ENCODE results near the gene PEMT.
A peak's percentile ranks its signal among the peaks of the same experiment; 100 is the strongest.

The PEMT gene

DNA sequence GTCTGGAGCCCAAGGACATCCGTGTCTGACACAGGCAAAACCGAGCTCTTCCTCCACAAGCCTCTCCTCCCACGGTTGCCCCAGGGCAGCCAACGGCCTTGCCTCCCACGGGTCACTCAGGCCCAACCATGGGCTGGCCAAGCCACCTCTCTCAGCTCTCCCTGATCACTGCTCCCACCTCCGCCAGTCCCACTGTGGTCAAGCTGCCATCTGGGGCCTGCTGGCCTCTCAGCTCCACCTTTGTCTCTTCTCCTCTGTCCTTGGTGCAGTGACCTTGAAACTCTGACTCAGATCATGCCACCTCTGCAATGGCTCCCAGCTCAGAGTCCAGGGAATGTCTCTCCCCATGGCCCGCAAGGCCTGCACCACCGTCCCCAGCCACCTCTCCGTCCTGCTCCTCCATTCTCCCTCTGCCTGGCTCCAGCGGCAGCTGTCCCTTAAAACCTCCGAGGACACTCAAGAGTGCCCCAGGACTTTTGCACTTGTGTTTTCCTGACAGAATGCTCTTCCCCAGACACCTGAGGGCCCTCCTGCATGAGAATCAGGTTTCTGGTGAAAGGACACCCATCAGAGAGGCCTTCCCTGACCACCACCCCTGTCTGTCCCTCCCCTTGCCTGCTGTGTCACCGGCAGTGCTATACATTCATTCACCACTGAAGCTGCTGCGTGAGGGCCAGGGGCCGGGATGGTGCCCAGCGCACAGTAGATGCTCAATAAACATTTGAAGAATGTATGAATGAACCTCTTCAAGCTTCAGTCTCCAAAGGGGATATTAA, 19.3 kb downstream of the PEMT start:
- DNase-seq (ENCODE audit: insufficient read length, low spot score): no peak
- no peak for FAIRE-seq

DNA sequence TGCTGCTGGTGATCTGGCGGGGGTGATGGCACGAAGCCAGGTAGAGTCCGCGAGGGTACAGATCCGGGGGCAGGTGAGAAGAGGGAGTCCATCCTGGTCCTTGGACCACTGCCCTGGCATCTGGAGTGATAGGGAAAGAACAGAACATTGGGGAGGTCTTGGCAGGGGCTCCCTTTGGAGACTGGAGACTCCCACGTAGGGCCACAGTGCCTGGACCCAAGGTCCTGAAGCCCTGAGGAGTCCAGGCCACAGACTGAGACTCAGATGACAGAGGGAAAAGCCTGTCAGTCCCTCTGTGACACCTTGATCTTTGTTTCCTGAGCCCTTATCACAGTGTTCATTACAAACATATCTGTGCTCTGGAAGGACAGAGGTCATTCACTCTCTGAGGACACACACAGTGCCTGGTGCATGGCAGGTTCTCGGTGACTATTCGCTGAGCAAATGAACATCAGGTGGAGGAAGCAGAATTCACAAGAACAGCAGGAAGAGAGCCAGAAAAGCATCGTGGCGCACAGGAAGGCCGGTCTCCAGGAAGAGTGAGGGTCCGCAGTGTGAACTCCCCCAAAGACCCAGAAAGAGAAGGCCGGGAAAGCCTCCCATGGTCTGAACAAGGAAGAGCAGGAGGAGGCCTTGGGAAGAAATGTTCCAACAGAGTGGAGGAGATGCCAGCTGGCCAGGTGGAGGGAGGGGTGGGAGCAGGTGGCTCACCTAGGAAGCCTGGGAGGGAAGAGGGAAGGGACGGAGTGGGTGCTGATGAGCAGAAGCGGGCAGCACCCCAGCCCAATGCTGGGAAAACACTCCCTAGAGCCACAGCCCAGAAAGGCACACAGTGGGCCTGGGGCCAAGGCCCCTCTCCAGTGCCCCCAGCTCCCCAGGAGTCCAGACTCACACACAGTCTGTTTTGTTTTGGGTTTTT, 20.5 kb downstream of the PEMT start:
- DNase-seq (ENCODE audit: insufficient read length, low spot score) (no peak), FAIRE-seq (no peak)

DNA sequence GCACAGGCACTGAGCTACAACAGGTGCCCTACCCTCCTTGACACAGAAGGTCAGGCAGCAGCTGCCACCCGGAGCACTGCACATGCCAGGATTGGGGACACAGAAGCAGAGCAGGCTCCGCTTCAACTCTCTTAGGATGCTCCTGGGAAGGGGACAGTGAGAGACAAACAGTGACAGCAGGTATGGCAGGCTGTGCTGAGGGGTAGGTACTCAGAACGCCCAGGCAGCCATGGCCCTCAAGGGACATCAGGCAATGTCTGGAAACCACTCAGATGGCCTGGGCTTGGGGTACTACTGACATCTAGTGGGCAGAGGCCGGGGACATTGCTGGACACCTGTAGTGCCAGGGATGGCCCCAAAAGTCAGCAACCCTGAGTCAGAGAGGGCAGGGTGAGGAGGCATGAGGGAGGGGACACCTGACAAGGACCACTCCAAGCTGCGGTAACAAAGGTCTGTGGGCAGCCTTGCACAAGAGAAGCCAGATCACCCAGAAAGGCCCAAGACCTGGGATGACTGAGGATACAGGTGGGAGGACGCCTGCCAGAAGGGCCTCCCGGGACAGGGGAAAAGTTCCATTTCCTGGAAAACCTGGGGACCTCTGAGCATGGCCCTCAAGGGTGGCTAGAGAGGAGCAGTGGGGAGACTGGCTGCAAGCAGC, 21.2 kb downstream of the PEMT start:
- peak; percentile 85 for FAIRE-seq
- DNase-seq (ENCODE audit: insufficient read length, low spot score): peak; percentile 65

DNA sequence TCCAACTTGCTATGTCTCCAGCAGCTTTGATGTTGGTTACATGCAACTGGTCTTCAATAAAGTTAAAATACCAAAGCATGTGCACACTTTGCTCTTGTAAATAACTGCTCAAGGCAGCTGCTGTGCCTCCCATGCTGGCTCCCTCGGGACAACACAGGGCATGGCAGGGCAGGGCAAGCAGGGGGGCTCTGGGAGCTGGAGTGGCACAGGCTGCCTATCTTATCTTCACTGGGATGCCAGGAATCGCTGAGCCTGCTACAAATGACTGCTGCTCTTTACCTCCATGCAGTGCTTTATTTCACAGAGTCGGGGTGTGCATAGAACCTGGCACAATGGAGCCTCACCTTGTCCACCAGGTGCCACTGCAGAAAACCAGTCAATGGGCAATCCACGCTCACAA, 21.8 kb downstream of the PEMT start:
- FAIRE-seq (no peak), DNase-seq (ENCODE audit: insufficient read length, low spot score) (no peak)

DNA sequence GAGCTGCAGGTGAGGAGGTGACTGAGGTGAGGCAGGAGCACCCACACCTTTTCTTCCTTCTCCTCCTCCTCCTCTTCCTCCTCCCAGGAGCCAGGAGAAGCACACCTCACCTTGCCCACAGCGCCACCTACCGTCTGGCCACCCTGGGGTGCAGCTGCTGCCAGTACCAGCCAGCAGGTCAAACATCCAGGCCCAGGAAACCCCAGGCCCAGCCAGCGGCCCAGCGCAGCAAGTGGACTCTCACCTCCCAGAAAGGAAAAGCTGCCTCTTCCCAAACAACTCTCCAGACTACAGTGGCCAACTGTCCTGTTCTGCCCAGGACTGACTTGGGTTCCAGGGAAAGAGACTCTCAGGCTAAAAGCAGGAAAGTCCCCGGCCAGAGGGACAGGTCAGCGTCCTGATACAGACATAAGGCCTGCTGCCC, 22.7 kb downstream of the PEMT start:
- peak; percentile 72 for DNase-seq (ENCODE audit: insufficient read length, low spot score)
- peak; percentile 55 for FAIRE-seq

DNA sequence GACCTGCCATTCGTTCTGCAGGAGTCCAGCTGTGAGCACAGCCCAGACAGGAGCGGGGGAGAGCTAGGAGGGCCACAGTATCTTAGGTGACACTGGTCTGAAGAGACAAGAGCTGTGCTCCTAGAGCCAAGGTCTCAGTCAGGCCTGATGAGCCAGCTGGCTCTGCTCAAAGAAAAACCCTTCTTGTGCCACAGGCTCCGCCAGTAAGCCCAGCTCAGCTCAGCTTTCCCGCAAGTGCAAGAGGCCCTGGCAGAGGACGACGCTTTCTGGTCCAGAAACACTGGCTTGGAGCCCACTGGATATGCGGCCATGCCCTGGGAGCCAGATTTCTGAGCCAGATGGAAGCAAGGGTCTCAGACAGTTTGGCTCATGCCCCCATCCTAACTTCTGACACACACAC, 23.9 kb downstream of the PEMT start:
- DNase-seq (ENCODE audit: insufficient read length, low spot score): no peak
- no peak for FAIRE-seq

DNA sequence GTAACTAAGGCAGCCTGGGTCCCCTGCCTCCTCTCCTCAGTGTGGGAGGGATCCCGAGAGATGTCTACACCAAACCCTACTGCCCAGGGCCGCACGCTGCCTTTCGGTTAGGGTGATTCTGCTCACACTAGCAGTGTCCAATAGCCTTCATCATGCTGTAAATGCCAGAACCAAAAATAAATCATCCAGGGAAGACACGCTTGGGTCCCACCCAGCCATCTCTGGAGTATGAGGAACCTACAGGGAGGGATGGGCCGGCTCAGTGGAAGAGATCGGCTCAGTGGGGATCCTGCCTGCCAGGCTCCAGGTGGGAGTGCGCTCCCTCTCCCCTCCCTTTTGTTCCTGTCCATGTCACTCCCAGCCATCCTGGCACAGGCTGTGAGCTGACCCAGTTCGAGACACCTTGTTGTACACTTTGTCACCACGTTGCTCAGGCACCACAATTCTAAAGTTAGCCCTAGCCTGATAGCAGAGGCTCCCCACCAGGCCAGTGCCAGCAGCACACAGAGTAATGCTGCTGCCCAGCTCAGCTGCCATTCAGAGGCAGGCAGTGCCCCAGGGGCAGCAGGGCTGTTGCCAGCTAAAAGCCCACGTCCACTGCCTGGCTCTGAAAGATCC, 24.5 kb downstream of the PEMT start:
- FAIRE-seq: no peak
- DNase-seq (ENCODE audit: insufficient read length, low spot score): no peak

DNA sequence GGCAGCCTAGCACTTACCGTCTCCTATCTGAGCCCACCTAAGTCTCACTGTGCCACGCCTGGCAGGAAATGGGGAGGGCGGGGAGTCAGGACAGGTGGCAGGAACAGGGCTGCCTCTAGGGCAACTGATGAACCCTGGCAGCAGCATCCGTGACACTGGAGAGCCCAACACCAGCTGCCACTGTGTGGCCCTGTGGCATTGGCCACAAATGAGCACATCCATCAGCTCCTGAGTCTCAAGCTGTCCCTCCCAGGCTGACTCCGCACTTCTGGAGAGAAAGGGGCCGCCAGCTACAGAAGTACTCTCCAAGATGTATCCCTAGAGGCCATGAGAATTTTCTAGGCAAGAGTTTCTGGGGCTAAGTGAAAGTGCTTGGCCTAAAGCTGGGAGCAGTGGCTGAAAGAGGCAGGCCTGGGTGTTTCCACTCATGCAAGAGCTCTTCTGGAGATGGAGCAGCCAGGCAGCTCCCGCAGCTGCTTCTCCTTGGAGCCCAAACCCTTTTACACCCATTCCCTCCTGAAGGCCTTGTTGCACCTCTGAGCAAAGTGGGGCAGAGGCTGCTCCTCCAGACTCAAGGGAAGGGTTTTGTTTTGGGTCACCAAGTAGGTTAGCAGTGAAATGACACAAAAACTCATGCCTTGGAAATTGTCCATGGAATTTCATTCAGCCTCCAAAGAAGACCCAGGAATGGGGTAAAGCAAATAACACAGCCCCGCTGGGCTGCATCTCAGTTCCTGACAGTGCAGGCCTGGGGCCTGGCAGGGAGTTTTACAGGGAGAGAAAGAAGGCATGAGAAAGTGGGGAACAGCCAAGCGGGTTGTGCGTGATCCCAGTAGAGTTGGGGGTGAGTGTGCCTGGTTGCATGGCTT, 25.8 kb downstream of the PEMT start:
- FAIRE-seq (no peak), DNase-seq (ENCODE audit: insufficient read length, low spot score) (no peak)

DNA sequence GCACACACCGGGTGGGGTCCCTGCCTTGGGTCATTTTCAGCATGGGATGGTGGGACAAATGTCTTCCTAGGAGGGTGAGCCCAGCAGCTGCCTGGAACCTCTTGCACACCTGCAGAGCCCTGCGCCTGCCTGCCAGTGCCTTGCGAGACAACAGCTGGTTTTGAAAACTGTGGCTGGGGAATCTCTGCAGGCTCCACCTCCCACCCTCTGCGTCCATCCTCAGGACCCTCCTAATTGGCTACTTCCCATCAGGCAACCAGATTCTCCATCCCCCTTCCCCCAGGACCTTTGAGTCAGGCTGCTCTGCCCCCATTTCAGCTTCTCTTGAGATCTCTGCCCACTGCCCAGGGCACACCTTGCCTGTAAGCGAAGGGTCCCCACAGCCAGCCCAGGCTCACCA, 26.6 kb downstream of the PEMT start:
- FAIRE-seq: no peak
- DNase-seq (ENCODE audit: insufficient read length, low spot score): no peak

DNA sequence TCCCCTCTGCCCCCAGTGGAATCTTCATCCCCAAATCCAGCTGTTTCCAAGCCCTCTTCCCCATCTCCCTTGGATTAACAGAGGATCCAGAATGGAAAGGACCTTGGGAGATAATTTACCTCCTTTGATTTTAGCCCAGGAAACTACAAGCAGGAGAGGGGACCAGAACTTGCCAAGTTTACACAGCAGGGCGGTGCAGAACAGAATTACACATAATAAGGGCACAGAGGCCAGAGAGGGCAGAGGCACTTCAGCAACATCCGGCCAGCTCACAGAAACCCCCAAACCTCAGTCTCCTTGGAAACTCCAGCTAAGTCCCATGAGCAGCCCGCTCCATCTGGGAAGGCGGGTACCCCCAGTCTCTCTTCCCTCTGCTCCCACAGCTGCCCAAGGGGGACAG, 27.2 kb downstream of the PEMT start:
- DNase-seq (ENCODE audit: insufficient read length, low spot score) (no peak), FAIRE-seq (no peak)

DNA sequence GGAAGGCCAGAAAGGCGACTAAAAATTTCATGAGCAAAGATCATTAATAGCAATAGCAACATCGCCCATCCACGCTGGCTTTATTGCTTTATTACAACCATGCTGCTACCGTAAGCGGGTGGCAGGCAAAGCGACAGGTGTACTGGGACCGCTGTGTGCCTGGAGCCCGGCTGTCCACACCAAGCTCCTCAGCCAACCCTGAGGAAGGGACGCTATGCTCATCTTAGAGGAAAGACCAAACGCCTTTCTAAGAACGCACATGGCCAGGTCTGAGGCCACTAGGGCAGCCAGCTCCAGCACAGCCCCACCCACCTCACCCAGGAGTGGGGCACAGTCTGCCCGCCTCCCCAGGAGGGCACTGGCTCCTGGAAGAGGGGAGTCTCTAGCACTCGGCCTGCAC, 28.0 kb downstream of the PEMT start:
- no peak for FAIRE-seq
- DNase-seq (ENCODE audit: insufficient read length, low spot score): no peak

DNA sequence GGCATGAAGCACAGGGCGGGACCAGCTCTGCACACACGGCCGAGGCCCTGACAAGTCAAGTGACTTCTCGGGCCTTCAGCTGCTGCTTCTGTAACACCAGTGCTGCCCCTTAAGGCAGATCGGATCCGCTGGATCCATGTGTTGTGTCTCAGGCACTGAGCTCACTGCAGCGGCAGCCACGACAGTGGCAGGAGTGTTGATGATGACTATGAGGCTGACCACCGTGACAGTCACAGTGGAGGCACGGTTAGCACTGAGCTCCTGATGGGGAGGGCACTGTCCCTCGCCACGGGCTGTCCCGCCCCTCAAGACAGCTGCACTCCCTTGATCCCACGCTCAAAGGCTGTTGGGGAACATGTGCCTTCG, 29.4 kb downstream of the PEMT start:
- no peak for DNase-seq (ENCODE audit: insufficient read length, low spot score)
- FAIRE-seq: peak; percentile 59

DNA sequence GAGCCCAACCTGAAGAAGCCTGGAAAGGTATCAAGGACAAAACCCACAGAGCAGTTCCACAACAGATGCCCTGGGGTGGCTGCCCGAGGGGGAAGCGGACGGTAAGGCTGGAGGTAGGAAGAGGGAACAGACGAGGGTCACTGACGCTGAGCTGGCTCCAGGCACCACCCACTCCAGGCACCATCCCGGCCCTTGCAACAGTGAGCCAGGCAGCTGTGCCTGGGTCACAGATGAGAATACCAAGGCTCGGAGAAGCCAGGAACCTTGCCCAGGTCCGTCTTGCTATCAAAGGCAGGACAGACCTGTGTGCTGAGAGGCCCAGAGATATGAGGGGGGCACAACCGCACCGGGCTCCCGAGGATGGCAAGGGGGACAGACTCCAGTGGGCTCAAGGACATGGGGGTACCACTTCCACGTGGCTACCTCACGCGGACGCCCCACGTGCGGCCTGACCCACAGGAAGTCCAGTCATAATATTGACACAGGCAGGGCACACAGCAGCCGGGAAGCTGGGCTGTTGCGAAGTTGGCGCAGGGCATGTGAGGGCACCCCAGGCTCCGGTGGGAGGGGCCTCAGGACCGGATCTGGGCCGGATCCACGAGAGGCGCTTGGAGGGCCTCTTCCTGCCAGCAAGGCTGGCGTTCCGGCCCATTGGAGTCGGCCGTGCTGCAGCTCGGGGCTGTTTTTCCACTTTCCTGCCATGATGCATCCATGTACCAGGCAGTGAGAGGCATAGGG, 29.9 kb downstream of the PEMT start:
- FAIRE-seq (no peak), DNase-seq (ENCODE audit: insufficient read length, low spot score) (no peak)

DNA sequence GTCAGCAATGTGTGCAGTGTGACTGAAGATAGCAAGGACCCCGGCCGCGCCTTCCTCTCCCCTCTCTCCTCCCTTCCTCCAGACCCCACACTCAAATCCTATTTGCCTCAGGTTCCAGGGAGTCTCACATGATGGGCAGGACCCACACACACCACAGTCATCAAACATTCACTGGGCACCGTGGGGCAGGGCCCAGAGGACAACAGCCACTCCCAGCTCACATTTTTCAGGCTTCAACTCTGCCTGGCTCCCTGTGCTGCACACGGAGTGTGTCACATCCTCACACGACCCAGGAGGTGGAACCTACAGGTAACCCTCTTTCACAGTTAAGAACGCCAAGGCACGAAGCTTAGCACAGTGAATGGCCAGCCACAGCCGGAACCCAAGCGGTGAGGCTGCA, 30.5 kb downstream of the PEMT start:
- DNase-seq (ENCODE audit: insufficient read length, low spot score) (no peak), FAIRE-seq (no peak)

DNA sequence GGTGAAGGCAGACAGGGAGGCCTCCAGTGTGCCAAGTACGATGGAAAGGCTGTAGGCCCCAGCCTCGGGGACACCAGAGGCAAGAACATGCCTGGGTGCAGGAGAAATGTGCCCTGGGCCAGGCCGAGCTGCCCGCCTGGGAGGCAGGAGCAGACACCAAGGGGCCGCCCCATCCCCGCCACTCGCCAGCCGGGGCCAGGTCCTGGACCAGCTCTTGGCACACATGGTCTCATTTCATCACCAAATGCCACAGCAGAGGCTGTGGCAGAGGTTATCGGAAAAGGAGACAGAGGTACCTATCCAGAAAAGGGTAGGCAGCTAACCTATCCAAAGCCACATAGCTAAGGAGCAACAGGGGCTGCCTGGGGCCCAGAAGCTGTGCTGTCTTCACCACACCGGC, 31.3 kb downstream of the PEMT start:
- DNase-seq (ENCODE audit: insufficient read length, low spot score) (no peak), FAIRE-seq (no peak)

DNA sequence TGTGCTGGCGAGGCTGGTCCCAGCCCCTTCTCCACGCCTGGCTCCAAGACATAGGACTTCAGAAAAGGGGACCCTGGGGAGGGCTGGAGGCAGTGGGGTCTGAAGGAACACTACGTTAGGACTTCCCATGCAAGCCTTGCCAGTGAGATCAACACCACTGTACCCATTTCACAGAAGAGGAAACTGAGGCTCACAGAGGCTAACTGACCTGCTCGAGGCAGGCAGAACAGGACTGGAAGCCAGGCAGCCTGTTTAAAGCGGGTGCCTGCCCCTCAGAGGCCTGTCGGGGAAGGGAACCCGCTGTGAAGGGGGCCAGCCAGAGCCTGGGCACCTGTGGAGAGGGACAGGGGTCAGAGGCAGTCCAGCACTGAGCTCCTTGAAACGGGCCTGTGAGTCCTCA, 32.3 kb downstream of the PEMT start:
- no peak for DNase-seq (ENCODE audit: insufficient read length, low spot score)
- FAIRE-seq: no peak

DNA sequence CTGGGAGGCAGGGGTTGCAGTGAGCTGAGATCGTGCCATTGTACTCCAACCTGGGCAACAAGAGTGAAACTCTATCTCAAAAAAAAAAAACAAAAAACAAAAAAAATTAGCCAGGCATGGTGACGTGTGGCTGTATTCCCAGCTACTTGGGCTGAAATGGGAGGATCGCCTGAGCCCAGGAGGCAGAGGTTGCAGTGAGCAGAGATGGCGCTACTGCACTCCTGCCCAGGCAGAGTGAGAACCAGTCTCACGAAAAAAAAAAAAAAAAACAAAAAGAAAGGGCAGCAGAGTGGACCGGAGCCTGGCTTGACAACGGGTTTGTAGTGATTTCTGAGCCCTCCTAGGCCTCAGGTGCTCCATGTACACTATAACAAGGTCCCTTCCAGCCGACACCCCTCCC, 33.1 kb downstream of the PEMT start:
- DNase-seq (ENCODE audit: insufficient read length, low spot score) (no peak), FAIRE-seq (no peak)

DNA sequence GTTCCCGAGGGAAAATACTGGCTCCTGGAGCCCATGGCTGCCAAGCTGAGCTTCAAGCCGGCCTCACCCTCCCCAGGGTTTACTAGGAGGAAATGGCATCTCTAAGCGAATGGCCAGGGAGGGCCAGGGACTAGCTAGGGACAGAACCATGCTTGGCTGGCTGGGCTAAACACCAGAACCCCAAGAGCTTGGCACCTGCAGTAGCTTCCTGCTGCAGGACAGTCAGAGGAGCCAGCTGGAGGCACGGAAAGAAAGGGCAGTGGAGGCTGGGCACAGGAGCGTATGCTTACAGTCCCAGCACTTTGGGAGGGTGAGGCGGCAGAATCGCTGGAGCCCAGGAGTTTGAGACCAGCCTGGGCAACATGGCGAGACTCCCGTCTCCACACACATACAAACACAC, 33.7 kb downstream of the PEMT start:
- DNase-seq (ENCODE audit: insufficient read length, low spot score) (no peak), FAIRE-seq (no peak)

DNA sequence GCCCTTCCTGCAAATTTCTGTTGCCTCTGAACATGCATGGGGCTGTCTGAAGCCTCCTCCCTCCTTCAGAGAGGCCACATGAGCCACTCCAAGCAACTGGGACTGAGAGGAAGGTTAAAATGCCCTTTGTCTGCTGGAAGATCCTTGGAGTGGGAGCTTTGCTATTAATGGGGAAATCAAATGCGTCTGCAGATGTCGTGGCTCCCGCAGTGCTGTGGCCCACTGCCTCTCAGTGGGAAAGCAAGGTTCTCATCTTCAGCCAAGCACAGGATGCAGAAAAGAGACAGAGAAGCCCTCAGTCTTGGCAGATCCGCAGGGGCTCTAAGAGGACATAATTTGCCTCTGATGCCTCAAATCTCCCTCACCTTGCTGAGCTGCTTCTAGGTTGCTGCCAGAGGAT, 34.8 kb downstream of the PEMT start:
- FAIRE-seq: no peak
- DNase-seq (ENCODE audit: insufficient read length, low spot score): no peak

DNA sequence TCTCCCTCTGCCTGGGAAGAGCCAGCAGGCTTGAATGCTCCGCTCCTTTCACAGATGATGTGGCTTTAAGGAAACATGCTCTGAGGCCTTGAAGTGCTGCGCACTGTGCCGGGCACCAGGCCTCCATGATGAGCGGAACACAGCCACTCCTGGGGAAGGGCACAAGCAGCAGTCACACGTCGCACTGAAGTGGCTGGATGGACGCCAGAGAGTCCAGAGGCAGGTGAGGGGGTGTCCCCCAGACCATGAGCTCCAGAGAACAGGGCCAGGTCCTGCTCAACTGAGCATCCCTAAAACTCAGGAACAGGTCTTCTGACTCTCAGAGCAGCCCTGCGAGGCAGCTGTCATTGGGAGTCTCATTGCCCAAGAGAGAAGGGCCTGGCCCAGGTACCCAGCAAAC, 35.6 kb downstream of the PEMT start:
- DNase-seq (ENCODE audit: insufficient read length, low spot score): no peak
- FAIRE-seq: no peak
